Heart left ventricle (tissue), 16 donors: ENCODE results near the gene DHH. TPM values are rescaled to one million over a fixed set of nuclear protein-coding genes. Genes with fewer than 3 reads are reported as not detected.

Experiments used
- ATAC-seq, 4 donors: fragments of 200-7000 bp; cut with Tn5 transposase; one replicate each; pipeline ENCODE4 v1.9.1; 2020 to 2022; ENCODE audit warnings: moderate library complexity in 4 of 4, mild to moderate bottlenecking in 3 of 4, moderate number of reproducible peaks in 1 of 4
- DNase-seq, 5 donors: peaks; one replicate each; pipeline ENCODE4 v3.0.0-alpha.2; 2020
- H3K27ac ChIP-seq, 12 donors: fragments of 200-600 bp; sonication (generic) in 4 of 12; one replicate each; pipeline versions ENCODE4 v1.5.0 to v1.8.0; 2016 to 2022; ENCODE audit warnings: mild to moderate bottlenecking in 2 of 12
- H3K27me3 ChIP-seq, 9 donors: fragments of 200-600 bp; sonication (generic) in 2 of 9; one replicate each; pipeline versions ENCODE4 v1.5.1 to v1.8.0; 2016 to 2022; ENCODE audit warnings: mild to moderate bottlenecking in 3 of 9
- H3K36me3 ChIP-seq, 9 donors: fragments of 200-600 bp; sonication (generic) in 2 of 9; one replicate each; pipeline versions ENCODE4 v1.5.0 to v1.8.0; 2018 to 2022; ENCODE audit warnings: mild to moderate bottlenecking in 2 of 9
- H3K4me1 ChIP-seq, 12 donors: fragments of 200-600 bp; sonication (generic) in 4 of 12; one replicate each; pipeline versions ENCODE4 v1.5.0 to v1.8.0; 2016 to 2022; ENCODE audit warnings: mild to moderate bottlenecking in 3 of 12
- H3K4me3 ChIP-seq, 12 donors: fragments of 200-600 bp; sonication (generic) in 4 of 12; one replicate each; pipeline versions ENCODE4 v1.5.0 to v1.8.0; 2017 to 2022; ENCODE audit warnings: mild to moderate bottlenecking in 9 of 12, moderate library complexity in 4 of 12
- H3K9me3 ChIP-seq, 12 donors: fragments of 200-600 bp; sonication (generic) in 4 of 12; one replicate each; pipeline versions ENCODE4 v1.5.0 to v1.8.0; 2016 to 2022; ENCODE audit warnings: mild to moderate bottlenecking in 1 of 12
- POLR2A ChIP-seq, 2 donors: fragments of 450-650 bp; IDR thresholded peaks; one replicate each; pipeline ENCODE4 v1.6.1; 2017; ENCODE audit warnings: antibody characterized with exemption in 2 of 2, mild to moderate bottlenecking in 2 of 2, moderate library complexity in 2 of 2
- WGBS, 4 donors: extraction: QIAGEN DNeasy Blood & Tissue Kit in 2 of 4; methylation state at CpG; one replicate each; pipeline versions ENCODE4 v1.1.5 to v1.1.7; 2013 to 2018; 5-methylcytosine and 5-hydroxymethylcytosine counted together
- intact Hi-C, 10 donors: fragments of 100-400 bp; cut with DNase I; formaldehyde crosslinking; loops; one replicate each; pipeline versions ENCODE4 v1.11.1 to v1.14.2; 2022
- polyA plus RNA-seq, 2 donors: library from polyadenylated mRNA; stranded (reverse); fragments of 200-250 nt; gene quantifications; one replicate each; pipeline ENCODE4 v1.2.3, GENCODE V29; 2013
- total RNA-seq, 9 donors: library from RNA; depleted of rRNA in 2 of 9; stranded (reverse); fragments of >200 nt in 2 of 9; fragmentation: NEBNext Ultra II Directional in 3 of 9; extraction: Animal tissue kit (Norgen Biotek cat#: 25700) in 3 of 9; gene quantifications; one replicate each; pipeline versions ENCODE4 v1.1.0 to v1.2.4, GENCODE V29; 2016 to 2023
- TF ChIP-seq, protein P1 (sequence below), 12 donors: fragments of 200-600 bp; sonication (generic) in 4 of 12; IDR thresholded peaks; one replicate each; pipeline versions ENCODE4 v1.5.0 to v1.8.0; 2018 to 2022; ENCODE audit warnings: antibody characterized with exemption in 12 of 12, mild to moderate bottlenecking in 5 of 12
- donor health status: ischemic (EF 13 %, LVEDD 7.1; RV severe dilation, severe dysfunction).
- donor health status: healthy with polysubstance abuse.
- donor health status: DM: no; HTN: yes; CAD: no.
- donor health status: DM: no; HTN: no; CAD: no.
- donor health status: ischemic (EF 25% LVEDD 6.9; RV normal size, moderate dysfunction).
- donor health status: ischemic (EF 25% LVEDD 5.7; RV mildly dilated, moderate dysfunction).
- donor health status: healthy.
- donor health status: DM: yes; HTN: yes; CAD: no.
- donor health status: ischemic (EF 35%, LVEDD 5.7; RV mildly dilated, moderate dysfunction).
- donor health status: nonischemic (EF 11% LVEDD 7.7; RV severe dilation, severe dysfunction).
- donor health status: DM: yes; HTN: yes; CAD: no.
- donor health status: PGD.
- donor health status: ischemic (EF 29% LVEDD 5.4; RV normal size, mild dysfunction).
- donor health status: nonischemic (EF 23%, LVEDD 6.1; RV moderate dilation, normal function).

Gene DHH
- total and polyA plus RNA-seq, 11 donors = 0.34 to 1.5 (median 0.76) TPM

DNA sequence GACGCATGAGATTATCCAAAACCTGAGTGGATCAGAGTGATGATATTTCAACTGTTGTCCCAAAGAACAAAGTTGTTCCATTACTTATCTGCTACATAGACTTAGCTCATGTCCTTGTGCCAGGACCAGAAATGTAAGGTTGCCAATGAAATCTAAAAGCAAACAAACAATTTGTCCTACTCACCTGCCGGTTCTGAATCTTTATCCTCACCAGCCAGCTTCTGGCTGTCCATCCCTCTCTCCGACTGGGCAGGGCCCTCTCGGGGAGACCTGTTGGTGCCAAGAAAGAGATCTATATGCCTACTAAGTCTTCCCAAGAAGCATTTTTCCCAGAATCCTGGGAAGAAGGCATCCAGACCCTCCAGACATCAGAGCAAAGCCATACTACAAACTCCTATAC is 39.5 kb downstream of the DHH start:
- intact Hi-C loops = loop anchor here in 3 of 10 donors (5.0 kb wide), 2 partner anchors 33 to 38 kb away; partner anchors contain the start of gene PRKAG1 (in 2 of the 3)

DNA sequence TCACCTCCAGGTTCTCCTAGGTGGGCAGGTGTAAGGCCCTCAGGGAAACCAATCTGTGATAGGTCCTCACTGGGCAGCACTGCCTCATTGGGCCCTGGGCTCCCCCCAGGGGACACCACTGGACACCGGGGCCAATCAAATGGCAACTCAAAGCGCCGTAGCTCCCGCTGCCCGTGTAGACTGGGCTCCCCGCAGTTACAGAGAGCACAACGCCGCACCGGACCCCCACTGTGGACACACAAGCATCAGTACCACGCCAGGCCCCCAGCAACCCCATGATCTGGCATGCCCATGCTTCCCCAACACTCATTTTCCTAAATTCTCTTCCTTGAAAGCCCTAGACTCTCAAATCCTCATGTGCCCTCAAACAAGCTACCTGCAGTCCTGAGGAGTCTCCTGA is 40.1 kb downstream of the DHH start:
- intact Hi-C loops = no loop called here
- Histone ChIP-seq H3K36me3 (peaks cover 0 to 59% (median 56%) of the 10 kb centered on the region in 9 donors), H3K27ac (no peak overlapping the region), H3K9me3 (no peaks in the 10 kb centered on the region), H3K27me3 (no peaks in the 10 kb centered on the region), H3K4me1 (peaks cover 19 to 50% (median 39%) of the 10 kb centered on the region in 12 donors), H3K4me3 (no peak overlapping the region)
- TF ChIP-seq POLR2A (IDR thresholded peaks at IDR 0.05) = no peak
- TF ChIP-seq, protein P1, sequence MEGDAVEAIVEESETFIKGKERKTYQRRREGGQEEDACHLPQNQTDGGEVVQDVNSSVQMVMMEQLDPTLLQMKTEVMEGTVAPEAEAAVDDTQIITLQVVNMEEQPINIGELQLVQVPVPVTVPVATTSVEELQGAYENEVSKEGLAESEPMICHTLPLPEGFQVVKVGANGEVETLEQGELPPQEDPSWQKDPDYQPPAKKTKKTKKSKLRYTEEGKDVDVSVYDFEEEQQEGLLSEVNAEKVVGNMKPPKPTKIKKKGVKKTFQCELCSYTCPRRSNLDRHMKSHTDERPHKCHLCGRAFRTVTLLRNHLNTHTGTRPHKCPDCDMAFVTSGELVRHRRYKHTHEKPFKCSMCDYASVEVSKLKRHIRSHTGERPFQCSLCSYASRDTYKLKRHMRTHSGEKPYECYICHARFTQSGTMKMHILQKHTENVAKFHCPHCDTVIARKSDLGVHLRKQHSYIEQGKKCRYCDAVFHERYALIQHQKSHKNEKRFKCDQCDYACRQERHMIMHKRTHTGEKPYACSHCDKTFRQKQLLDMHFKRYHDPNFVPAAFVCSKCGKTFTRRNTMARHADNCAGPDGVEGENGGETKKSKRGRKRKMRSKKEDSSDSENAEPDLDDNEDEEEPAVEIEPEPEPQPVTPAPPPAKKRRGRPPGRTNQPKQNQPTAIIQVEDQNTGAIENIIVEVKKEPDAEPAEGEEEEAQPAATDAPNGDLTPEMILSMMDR (IDR thresholded peaks at IDR 0.05) = no peak
- WGBS, 4 donors = 89 to 96% (median 90%) methylated on average over 4 to 10 of the region's 10 CpGs
- DNase-seq (peak in 2 of 5 donors; percentile 8 to 21), ATAC-seq (no peak)

More for the DNA sequence above, 39.5 kb downstream of the DHH start:
- TF ChIP-seq POLR2A (IDR thresholded peaks at IDR 0.05) = no peak
- TF ChIP-seq, protein P1 (IDR thresholded peaks at IDR 0.05) = no peak
- WGBS, 4 donors = 68 to 74% (median 72%) methylated on average over 4 of the region's 4 CpGs
- Histone ChIP-seq H3K36me3 (peaks cover 0 to 53% (median 50%) of the 10 kb centered on the region in 9 donors), H3K4me3 (peak overlapping the region in 1 of 12 donors; percentile 13), H3K27ac (no peak overlapping the region), H3K4me1 (peaks cover 19 to 50% (median 39%) of the 10 kb centered on the region in 12 donors), H3K9me3 (no peaks in the 10 kb centered on the region), H3K27me3 (no peaks in the 10 kb centered on the region)
- DNase-seq (peak in 2 of 5 donors; percentile 1 to 4), ATAC-seq (no peak)

DNA sequence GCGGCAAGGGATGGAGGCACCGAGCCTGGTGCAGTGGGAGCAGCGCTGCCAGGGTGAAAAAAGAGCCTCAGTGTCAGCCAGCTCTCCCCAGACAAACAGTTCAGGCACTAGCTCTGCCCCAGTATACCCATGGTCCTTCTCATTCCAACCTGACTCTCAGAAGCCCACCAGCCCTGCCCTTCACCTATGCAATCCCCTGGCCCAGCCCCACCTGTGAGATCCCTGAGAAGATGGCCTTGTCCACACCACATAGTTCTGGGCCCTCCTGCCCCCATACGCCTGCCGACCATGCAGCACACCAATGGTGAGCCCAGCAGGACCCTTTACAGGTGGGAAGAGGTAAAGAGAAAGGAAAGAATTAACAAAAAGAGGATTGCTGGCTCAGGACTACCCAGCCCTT is 40.5 kb downstream of the DHH start:
- no peak for ATAC-seq

DNA sequence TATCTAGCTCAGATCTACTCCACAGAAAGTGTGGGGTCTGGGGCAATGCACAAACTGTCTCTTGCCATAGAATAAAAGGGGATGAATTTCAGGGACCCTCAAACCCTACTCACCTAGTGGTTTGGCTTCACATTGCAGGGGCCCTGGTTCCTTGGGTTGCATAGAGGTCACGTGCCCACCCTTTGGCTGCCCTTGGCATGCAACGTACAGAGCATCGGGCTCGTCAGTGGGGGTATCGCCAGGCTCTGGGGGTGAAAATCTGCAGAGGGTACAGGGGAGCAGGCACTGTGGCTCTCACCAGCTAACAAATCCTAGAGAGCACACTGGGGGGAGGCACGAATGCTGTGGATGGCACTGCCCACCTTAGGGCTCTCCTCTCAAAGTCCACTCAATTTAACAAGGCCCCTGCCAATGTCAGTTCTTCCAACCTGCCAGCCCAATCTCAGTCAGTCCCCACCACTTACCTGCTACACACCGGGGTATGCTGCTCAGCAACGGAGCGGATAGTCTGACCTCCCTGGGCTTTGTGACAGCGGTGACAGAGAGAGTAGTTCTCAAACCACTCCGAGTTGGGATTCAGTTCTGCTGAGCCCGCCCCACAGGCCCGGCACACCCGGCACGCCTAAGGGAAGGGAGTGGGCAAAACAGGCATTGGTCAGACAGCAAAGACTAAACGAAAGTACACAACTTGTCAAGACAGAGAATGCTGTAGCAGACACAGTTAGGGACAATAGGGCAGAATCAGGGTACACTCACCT is 42.0 kb downstream of the DHH start:
- TF ChIP-seq, protein P1 (IDR thresholded peaks at IDR 0.05) = no peak
- TF ChIP-seq POLR2A (IDR thresholded peaks at IDR 0.05) = no peak
- 83 to 89% (median 84%) methylated on average over 14 to 16 of the region's 16 CpGs for WGBS, 4 donors
- Histone ChIP-seq H3K36me3 (peaks cover 0 to 78% (median 75%) of the 10 kb centered on the region in 9 donors), H3K9me3 (no peaks in the 10 kb centered on the region), H3K27me3 (no peaks in the 10 kb centered on the region), H3K27ac (no peak overlapping the region), H3K4me1 (peaks cover 14 to 33% (median 28%) of the 10 kb centered on the region in 12 donors), H3K4me3 (no peak overlapping the region)
- ATAC-seq = no peak
- intact Hi-C loops = no loop called here
- DNase-seq = no peak

More for the DNA sequence above, 40.5 kb downstream of the DHH start:
- intact Hi-C loops = no loop called here
- Histone ChIP-seq H3K27ac (no peak overlapping the region), H3K4me1 (peaks cover 19 to 47% (median 39%) of the 10 kb centered on the region in 12 donors), H3K9me3 (no peaks in the 10 kb centered on the region), H3K36me3 (peaks cover 0 to 63% (median 60%) of the 10 kb centered on the region in 9 donors), H3K4me3 (no peak overlapping the region), H3K27me3 (no peaks in the 10 kb centered on the region)
- no peak for TF ChIP-seq POLR2A (IDR thresholded peaks at IDR 0.05)
- TF ChIP-seq, protein P1 (IDR thresholded peaks at IDR 0.05) = no peak
- peak in 1 of 5 donors; percentile 17 for DNase-seq
- WGBS, 4 donors = 88 to 93% (median 90%) methylated on average over 5 of the region's 5 CpGs
